BE2C (cell line): Measurements from ENCODE around the gene EPG5.

Experiments used
- DNase-seq: peaks from one replicate; pipeline ENCODE4 v3.0.0-alpha.2; 2020
- H3K27me3 ChIP-seq: fragments of 250-450 bp; sonication (Bioruptor Pico); 2 replicates; pipeline ENCODE4 v1.5.1; 2020; ENCODE audit warnings: mild to moderate bottlenecking
- H3K36me3 ChIP-seq: fragments of 250-450 bp; sonication (Bioruptor Pico); 2 replicates; pipeline ENCODE4 v1.5.1; 2020; ENCODE audit warnings: mild to moderate bottlenecking
- H3K4me1 ChIP-seq: fragments of 250-450 bp; sonication (Bioruptor Pico); 2 replicates; pipeline ENCODE4 v1.5.1; 2020
- H3K4me3 ChIP-seq: 2 replicates; pipeline ENCODE4 v1.5.1; 2011; ENCODE audit warnings: low read depth, low read length
- H3K9me3 ChIP-seq: fragments of 250-450 bp; sonication (Bioruptor Pico); 2 replicates; pipeline ENCODE4 v1.5.1; 2020
- TF ChIP-seq, protein P1 (sequence below): IDR thresholded peaks from 2 replicates; pipeline ENCODE4 v1.5.1; 2012; ENCODE audit warnings: mild to moderate bottlenecking, low read depth, low read length

The EPG5 gene

DNA sequence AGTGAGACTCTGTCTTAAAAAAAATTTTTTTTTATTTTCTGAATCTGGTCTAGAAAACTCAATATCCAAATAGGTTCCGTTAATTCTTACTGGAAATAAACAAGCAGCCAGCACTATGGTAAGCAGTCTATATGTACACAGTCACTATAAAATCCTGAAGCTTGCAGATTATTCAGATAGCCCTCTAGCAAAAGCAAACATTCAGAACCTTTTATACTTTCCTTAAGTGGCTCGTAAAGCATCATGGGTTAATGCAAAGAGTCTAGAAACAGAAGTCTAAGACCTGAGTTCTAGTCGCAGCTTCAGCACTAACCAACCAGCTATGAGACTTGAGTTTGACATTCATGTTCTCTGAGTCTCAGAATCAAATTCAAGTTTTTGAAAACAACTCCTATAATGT is 89.7 kb downstream of the EPG5 start:
- Histone ChIP-seq H3K4me1 (no peaks in the 10 kb centered on the region), H3K27me3 (no peaks in the 10 kb centered on the region), H3K9me3 (no peaks in the 10 kb centered on the region), H3K4me3 (no peak overlapping the region), H3K36me3 (no peaks in the 10 kb centered on the region)
- TF ChIP-seq, protein P1, sequence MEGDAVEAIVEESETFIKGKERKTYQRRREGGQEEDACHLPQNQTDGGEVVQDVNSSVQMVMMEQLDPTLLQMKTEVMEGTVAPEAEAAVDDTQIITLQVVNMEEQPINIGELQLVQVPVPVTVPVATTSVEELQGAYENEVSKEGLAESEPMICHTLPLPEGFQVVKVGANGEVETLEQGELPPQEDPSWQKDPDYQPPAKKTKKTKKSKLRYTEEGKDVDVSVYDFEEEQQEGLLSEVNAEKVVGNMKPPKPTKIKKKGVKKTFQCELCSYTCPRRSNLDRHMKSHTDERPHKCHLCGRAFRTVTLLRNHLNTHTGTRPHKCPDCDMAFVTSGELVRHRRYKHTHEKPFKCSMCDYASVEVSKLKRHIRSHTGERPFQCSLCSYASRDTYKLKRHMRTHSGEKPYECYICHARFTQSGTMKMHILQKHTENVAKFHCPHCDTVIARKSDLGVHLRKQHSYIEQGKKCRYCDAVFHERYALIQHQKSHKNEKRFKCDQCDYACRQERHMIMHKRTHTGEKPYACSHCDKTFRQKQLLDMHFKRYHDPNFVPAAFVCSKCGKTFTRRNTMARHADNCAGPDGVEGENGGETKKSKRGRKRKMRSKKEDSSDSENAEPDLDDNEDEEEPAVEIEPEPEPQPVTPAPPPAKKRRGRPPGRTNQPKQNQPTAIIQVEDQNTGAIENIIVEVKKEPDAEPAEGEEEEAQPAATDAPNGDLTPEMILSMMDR = no peak
- DNase-seq = no peak

- Histone ChIP-seq H3K4me1 (no peaks in the 10 kb centered on the region), H3K9me3 (no peaks in the 10 kb centered on the region), H3K36me3 (no peaks in the 10 kb centered on the region), H3K4me3 (no peak overlapping the region), H3K27me3 (no peaks in the 10 kb centered on the region)
- TF ChIP-seq, protein P1 = no peak
- DNase-seq = no peak
Measured at GRCh38 chr18:45876161-45876560, 91.0 kb downstream of the EPG5 start.

DNA sequence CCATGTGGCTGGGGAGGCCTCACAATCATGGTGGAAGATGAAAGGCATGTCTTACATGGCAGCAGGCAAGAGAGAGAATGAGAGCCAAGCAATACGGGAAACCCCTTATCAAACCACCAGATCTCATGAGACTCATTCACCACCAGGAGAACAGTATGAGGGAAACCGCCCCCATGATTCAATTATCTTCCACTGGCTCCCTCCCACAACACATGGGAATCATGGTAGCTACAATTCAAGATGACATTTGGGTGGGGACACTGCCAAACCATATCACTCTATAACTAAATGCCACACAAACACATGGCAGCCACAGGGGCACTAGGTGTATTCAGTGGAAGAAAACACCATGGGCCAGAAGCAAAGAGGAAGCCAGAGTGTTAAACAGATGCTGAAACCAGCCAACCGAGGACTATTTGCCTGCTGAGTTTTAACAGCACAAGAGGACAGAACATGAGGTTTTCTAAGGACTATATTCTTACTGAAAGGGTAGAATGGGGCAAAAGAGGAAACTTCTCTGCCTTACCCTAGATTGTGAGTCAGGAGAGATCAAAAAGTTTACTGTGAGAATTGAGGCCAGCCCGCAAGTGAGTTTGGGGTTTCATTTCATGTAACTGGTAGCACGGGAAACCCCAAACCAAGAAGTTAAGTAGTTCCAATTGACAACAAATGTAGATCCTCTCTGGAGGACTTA is 92.5 kb downstream of the EPG5 start:
- Histone ChIP-seq H3K27me3 (no peaks in the 10 kb centered on the region), H3K9me3 (no peaks in the 10 kb centered on the region), H3K36me3 (no peaks in the 10 kb centered on the region), H3K4me3 (no peak overlapping the region), H3K4me1 (no peaks in the 10 kb centered on the region)
- DNase-seq = peak; percentile 19
- TF ChIP-seq, protein P1 = no peak

DNA sequence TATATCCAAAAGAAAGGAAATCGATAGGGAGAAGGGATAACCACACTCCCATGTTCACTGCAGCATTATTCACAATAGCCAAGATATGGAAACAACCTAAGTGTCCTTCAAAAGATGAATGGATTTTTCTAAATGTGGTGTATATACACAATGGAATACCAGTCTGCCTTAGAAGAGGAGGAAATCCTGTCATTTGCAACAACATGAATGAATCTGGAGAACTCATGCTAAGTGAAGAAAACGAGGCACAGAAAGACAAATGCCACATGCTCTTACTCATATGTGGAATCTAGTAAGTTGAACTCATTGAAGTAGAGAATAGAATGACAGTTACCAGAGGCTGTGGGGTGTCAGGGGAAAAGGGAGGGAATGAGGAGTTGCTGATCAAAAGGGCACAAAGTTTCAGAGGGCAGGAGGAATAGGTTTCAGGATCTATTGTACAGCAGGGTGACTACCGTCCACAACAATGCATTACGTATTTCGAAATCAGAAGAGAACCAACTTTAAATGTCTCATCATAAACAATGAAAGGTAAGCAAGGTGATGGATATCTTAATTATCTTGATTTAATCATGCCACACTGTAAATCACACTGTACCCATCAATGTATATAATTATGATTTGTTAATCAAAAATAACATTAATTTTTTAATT is 95.6 kb downstream of the EPG5 start:
- DNase-seq = no peak
- TF ChIP-seq, protein P1 = no peak
- H3K27me3 ChIP-seq = no peaks in the 10 kb centered on the region
- H3K4me3 ChIP-seq = no peak overlapping the region
- no peaks in the 10 kb centered on the region for H3K4me1 ChIP-seq
- no peaks in the 10 kb centered on the region for H3K9me3 ChIP-seq
- no peaks in the 10 kb centered on the region for H3K36me3 ChIP-seq

- peak; percentile 5 for DNase-seq
- H3K4me3 ChIP-seq = no peak overlapping the region
- H3K36me3 ChIP-seq = no peaks in the 10 kb centered on the region
- no peaks in the 10 kb centered on the region for H3K27me3 ChIP-seq
- no peaks in the 10 kb centered on the region for H3K9me3 ChIP-seq
- TF ChIP-seq, protein P1 = no peak
- H3K4me1 ChIP-seq = no peaks in the 10 kb centered on the region
Measured at GRCh38 chr18:45870419-45870818, 96.7 kb downstream of the EPG5 start.

DNA sequence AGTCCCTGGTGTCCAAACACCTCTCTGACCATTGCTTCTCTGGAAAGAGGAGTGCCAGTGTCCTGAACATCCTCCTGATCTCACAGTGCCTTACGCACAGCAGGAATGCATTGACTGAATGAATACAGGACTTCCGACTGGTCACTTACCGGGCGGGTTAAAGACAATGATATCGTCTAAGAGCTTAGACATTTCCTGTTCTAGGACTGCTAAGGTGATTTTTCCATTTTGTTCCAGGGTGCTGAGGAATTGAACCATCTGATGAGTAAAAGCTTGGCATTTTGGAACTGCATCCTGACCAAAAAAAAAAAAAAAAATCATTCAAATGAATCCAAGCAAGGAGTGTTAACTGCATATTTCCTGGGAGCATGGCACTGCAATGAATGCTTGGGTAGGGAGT is 101.7 kb downstream of the EPG5 start:
- H3K36me3 ChIP-seq = no peaks in the 10 kb centered on the region
- no peaks in the 10 kb centered on the region for H3K9me3 ChIP-seq
- DNase-seq = no peak
- TF ChIP-seq, protein P1 = no peak
- no peaks in the 10 kb centered on the region for H3K4me1 ChIP-seq
- H3K4me3 ChIP-seq = no peak overlapping the region
- H3K27me3 ChIP-seq = no peaks in the 10 kb centered on the region
